Liver (tissue), 3 donors: ENCODE measurements around the gene MAP3K4.

Experiments used
- EGR1 ChIP-seq, 2 donors: IDR thresholded peaks; 2 replicates each; pipeline ENCODE4 v1.6.1; 2016 to 2018; ENCODE audit warnings: antibody characterized with exemption in 2 of 2, low read depth in 2 of 2
- FOXA1 ChIP-seq: IDR thresholded peaks from 2 replicates; pipeline ENCODE4 v1.6.1; 2016; ENCODE audit warnings: antibody characterized with exemption
- HNF4G ChIP-seq: IDR thresholded peaks from 2 replicates; pipeline ENCODE4 v1.6.1; 2016; ENCODE audit warnings: antibody characterized with exemption
- MAX ChIP-seq: IDR thresholded peaks from 2 replicates; pipeline ENCODE4 v1.6.1; 2016; ENCODE audit warnings: antibody characterized with exemption
- YY1 ChIP-seq: IDR thresholded peaks from 2 replicates; pipeline ENCODE4 v1.6.1; 2016; ENCODE audit warnings: antibody characterized with exemption, mild to moderate bottlenecking
- TF ChIP-seq, protein P1 (sequence below): fragments of 150-350 bp; IDR thresholded peaks from 2 replicates; pipeline ENCODE4 v1.5.1; 2017; ENCODE audit warnings: improper control_type of control experiment, low read depth, low read length; ENCODE audit not compliant: missing input control
- TF ChIP-seq, protein P2 (sequence below): IDR thresholded peaks from 2 replicates; pipeline ENCODE4 v1.6.1; 2016; ENCODE audit warnings: antibody characterized with exemption, mild to moderate bottlenecking
- donor health status: healthy.
- donor health status: healthy.

DNA sequence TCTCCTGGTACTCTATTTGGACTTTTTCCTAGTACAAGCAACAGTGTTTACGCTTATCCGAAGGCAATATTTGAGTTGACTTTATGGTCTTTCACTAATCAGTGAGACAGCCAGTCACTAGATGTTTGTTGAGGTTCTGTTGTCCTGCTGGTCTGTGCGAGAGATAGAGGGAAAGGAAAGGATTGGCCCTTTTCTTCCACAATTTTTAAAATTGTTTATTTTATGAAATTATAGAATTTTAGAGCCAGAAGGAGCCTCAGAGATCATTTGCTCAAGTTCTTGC lies 44.4 kb downstream of the MAP3K4 start:
- TF ChIP-seq, protein P1, sequence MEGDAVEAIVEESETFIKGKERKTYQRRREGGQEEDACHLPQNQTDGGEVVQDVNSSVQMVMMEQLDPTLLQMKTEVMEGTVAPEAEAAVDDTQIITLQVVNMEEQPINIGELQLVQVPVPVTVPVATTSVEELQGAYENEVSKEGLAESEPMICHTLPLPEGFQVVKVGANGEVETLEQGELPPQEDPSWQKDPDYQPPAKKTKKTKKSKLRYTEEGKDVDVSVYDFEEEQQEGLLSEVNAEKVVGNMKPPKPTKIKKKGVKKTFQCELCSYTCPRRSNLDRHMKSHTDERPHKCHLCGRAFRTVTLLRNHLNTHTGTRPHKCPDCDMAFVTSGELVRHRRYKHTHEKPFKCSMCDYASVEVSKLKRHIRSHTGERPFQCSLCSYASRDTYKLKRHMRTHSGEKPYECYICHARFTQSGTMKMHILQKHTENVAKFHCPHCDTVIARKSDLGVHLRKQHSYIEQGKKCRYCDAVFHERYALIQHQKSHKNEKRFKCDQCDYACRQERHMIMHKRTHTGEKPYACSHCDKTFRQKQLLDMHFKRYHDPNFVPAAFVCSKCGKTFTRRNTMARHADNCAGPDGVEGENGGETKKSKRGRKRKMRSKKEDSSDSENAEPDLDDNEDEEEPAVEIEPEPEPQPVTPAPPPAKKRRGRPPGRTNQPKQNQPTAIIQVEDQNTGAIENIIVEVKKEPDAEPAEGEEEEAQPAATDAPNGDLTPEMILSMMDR, result no peak
- TF ChIP-seq YY1 (no peak), EGR1 (IDR thresholded peaks at IDR 0.05; ENCODE audit: low read depth in 2 of 2) (no peak), HNF4G (no peak), MAX (no peak), FOXA1 (no peak)
- TF ChIP-seq, protein P2, sequence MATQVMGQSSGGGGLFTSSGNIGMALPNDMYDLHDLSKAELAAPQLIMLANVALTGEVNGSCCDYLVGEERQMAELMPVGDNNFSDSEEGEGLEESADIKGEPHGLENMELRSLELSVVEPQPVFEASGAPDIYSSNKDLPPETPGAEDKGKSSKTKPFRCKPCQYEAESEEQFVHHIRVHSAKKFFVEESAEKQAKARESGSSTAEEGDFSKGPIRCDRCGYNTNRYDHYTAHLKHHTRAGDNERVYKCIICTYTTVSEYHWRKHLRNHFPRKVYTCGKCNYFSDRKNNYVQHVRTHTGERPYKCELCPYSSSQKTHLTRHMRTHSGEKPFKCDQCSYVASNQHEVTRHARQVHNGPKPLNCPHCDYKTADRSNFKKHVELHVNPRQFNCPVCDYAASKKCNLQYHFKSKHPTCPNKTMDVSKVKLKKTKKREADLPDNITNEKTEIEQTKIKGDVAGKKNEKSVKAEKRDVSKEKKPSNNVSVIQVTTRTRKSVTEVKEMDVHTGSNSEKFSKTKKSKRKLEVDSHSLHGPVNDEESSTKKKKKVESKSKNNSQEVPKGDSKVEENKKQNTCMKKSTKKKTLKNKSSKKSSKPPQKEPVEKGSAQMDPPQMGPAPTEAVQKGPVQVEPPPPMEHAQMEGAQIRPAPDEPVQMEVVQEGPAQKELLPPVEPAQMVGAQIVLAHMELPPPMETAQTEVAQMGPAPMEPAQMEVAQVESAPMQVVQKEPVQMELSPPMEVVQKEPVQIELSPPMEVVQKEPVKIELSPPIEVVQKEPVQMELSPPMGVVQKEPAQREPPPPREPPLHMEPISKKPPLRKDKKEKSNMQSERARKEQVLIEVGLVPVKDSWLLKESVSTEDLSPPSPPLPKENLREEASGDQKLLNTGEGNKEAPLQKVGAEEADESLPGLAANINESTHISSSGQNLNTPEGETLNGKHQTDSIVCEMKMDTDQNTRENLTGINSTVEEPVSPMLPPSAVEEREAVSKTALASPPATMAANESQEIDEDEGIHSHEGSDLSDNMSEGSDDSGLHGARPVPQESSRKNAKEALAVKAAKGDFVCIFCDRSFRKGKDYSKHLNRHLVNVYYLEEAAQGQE, result no peak
